Neural progenitor cell (in vitro differentiated cells): ENCODE measurements around the gene DPYD. TPM values are rescaled to one million over a fixed set of nuclear protein-coding genes. Genes with fewer than 3 reads are reported as not detected.
A peak's percentile ranks its signal among the peaks of the same experiment; 100 is the strongest.

Experiments
- DNase-seq: peaks from one replicate; pipeline ENCODE4 v3.0.0-alpha.2; 2016; ENCODE audit warnings: low spot score
- H2AFZ ChIP-seq: fragments of 200-600 bp; sonication (generic); replicated peaks from 2 replicates; pipeline ENCODE4 v1.6.1; 2016; ENCODE audit warnings: antibody characterized with exemption
- H3F3A ChIP-seq: fragments of 200-600 bp; sonication (generic); 2 replicates; pipeline ENCODE4 v1.6.1; 2016; ENCODE audit warnings: antibody characterized with exemption, low read depth
- H3K27ac ChIP-seq: fragments of 200-600 bp; sonication (generic); 2 replicates; pipeline ENCODE4 v1.5.1; 2016; ENCODE audit warnings: mild to moderate bottlenecking
- H3K27me3 ChIP-seq: fragments of 200-600 bp; sonication (generic); 2 replicates; pipeline ENCODE4 v1.6.1; 2016; ENCODE audit warnings: mild to moderate bottlenecking, moderate library complexity
- H3K36me3 ChIP-seq: fragments of 200-600 bp; sonication (generic); 2 replicates; pipeline ENCODE4 v1.5.1; 2016
- H3K4me1 ChIP-seq: fragments of 200-600 bp; sonication (generic); 2 replicates; pipeline ENCODE4 v1.6.1; 2016; ENCODE audit warnings: mixed run types
- H3K4me2 ChIP-seq: fragments of 200-600 bp; sonication (generic); 2 replicates; pipeline ENCODE4 v1.6.1; 2016
- H3K4me3 ChIP-seq: fragments of 200-600 bp; sonication (generic); 2 replicates; pipeline ENCODE4 v1.5.1; 2016
- H3K79me2 ChIP-seq: fragments of 200-600 bp; sonication (generic); 2 replicates; pipeline ENCODE4 v1.6.1; 2016; ENCODE audit warnings: low read depth
- H3K9ac ChIP-seq: fragments of 200-600 bp; sonication (generic); 2 replicates; pipeline ENCODE4 v1.6.1; 2016
- H3K9me3 ChIP-seq: fragments of 200-600 bp; sonication (generic); 2 replicates; pipeline ENCODE4 v1.5.1; 2016; ENCODE audit warnings: low read depth
- H4K20me1 ChIP-seq: fragments of 200-600 bp; sonication (generic); 2 replicates; pipeline ENCODE4 v1.6.1; 2016; ENCODE audit warnings: low read depth
- H3K27ac Mint-ChIP-seq: 3 replicates; pipeline ENCODE4 v1.8.0; 2021; ENCODE audit warnings: mixed read lengths
- H3K27me3 Mint-ChIP-seq: 2 replicates; pipeline ENCODE4 v1.8.0; 2022; ENCODE audit warnings: low read depth, mild to moderate bottlenecking, inconsistent platforms, moderate library complexity, mixed read lengths; ENCODE audit not compliant: insufficient read depth
- H3K36me3 Mint-ChIP-seq: 3 replicates; pipeline ENCODE4 v1.8.0; 2021; ENCODE audit warnings: mixed read lengths
- H3K4me1 Mint-ChIP-seq: 3 replicates; pipeline ENCODE4 v1.8.0; 2021; ENCODE audit warnings: mixed read lengths
- H3K4me3 Mint-ChIP-seq: 3 replicates; pipeline ENCODE4 v1.8.0; 2021; ENCODE audit warnings: mild to moderate bottlenecking, moderate library complexity, mixed read lengths
- H3K9me3 Mint-ChIP-seq: 3 replicates; pipeline ENCODE4 v1.8.0; 2020; ENCODE audit warnings: mixed read lengths
- EZH2 ChIP-seq: fragments of 200-600 bp; sonication (generic); IDR thresholded peaks from 2 replicates; pipeline ENCODE4 v1.6.1; 2017; ENCODE audit warnings: antibody characterized with exemption, mild to moderate bottlenecking, moderate library complexity
- EZH2phosphoT487 ChIP-seq: fragments of 200-600 bp; sonication (generic); IDR thresholded peaks from 2 replicates; pipeline ENCODE4 v1.6.1; 2017; ENCODE audit warnings: antibody characterized with exemption
- total RNA-seq: library from RNA; depleted of rRNA; stranded (reverse); fragments of >200 nt; gene quantifications from 2 replicates; pipeline ENCODE4 v1.2.3, GENCODE V29; 2015; ENCODE audit warnings: low replicate concordance
- TF ChIP-seq, protein P1 (sequence below): fragments of 200-600 bp; sonication (generic); IDR thresholded peaks from 2 replicates; pipeline ENCODE4 v1.5.1; 2017; ENCODE audit warnings: antibody characterized with exemption, mild to moderate bottlenecking

The DPYD gene
- total RNA-seq, 1 donor from 2014 or later: 0.43 TPM

GRCh38 chr1:97204468-97204867 lies 716.4 kb downstream of the DPYD start:
- Mint-ChIP-seq H3K36me3 (no peaks in the 10 kb centered on the region), H3K27me3 (no peaks in the 10 kb centered on the region), H3K4me3 (no peak overlapping the region), H3K4me1 (peaks cover 9% of the 10 kb centered on the region), H3K27ac (no peak overlapping the region), H3K9me3 (no peaks in the 10 kb centered on the region)
- Histone ChIP-seq H3K9me3 (no peaks in the 10 kb centered on the region), H3K9ac (no peak overlapping the region), H3F3A (no peaks in the 10 kb centered on the region), H2AFZ (no peak overlapping the region), H3K4me1 (peaks cover 14% of the 10 kb centered on the region), H3K27ac (no peak overlapping the region), H3K4me2 (no peak overlapping the region), H3K36me3 (no peaks in the 10 kb centered on the region), H4K20me1 (no peaks in the 10 kb centered on the region), H3K27me3 (no peaks in the 10 kb centered on the region), H3K79me2 (no peaks in the 10 kb centered on the region), H3K4me3 (no peak overlapping the region)
- DNase-seq: peak; percentile 2
- TF ChIP-seq, protein P1, sequence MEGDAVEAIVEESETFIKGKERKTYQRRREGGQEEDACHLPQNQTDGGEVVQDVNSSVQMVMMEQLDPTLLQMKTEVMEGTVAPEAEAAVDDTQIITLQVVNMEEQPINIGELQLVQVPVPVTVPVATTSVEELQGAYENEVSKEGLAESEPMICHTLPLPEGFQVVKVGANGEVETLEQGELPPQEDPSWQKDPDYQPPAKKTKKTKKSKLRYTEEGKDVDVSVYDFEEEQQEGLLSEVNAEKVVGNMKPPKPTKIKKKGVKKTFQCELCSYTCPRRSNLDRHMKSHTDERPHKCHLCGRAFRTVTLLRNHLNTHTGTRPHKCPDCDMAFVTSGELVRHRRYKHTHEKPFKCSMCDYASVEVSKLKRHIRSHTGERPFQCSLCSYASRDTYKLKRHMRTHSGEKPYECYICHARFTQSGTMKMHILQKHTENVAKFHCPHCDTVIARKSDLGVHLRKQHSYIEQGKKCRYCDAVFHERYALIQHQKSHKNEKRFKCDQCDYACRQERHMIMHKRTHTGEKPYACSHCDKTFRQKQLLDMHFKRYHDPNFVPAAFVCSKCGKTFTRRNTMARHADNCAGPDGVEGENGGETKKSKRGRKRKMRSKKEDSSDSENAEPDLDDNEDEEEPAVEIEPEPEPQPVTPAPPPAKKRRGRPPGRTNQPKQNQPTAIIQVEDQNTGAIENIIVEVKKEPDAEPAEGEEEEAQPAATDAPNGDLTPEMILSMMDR: no peak
- TF ChIP-seq EZH2 (no peak), EZH2phosphoT487 (no peak)

DNA sequence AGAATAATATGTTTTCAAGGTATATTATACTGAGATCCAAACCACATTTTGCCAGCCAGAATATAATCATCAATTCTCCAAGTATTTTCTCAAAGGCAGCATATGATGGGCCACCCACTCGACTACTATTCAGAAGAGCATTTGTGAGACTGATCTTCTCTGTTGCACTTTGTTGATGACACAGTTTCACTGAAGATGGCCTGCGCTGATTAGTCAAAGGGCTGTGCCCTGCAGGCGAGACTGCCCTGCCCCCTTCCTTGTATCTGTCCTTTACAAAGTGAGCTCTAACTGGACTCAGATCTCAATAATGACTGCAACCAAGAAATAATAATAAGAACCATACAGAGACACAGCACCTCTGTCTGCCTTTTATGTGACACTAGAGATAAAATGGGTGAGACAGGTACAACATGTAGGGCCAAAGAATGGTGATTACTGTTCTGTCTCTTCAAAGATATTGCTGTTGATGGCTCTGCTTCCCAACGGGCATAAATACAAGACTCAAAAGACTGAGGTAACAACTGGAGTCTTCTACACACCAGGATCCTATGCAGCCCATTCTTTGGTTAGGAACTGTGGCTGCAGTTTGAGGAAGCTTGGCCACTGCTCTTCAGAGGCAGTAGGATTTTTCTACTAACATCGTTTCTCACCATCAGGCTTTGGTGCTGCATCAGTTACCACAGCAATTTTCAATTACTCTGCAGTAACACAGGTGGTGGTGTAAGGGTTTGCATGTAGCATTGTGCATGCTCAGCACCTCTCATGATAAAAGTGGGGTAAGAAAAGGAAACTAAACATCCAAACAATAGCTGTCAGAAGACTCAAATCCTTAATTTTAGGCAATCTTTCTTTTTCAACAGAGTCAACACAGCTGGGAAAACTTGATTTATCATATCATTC lies 718.1 kb downstream of the DPYD start:
- DNase-seq: peak; percentile 18
- no peaks in the 10 kb centered on the region for H4K20me1 ChIP-seq
- no peaks in the 10 kb centered on the region for H3K27me3 ChIP-seq
- Mint-ChIP-seq H3K36me3 (no peaks in the 10 kb centered on the region), H3K27me3 (no peaks in the 10 kb centered on the region), H3K27ac (no peak overlapping the region), H3K4me3 (no peak overlapping the region), H3K9me3 (no peaks in the 10 kb centered on the region), H3K4me1 (peaks cover 9% of the 10 kb centered on the region)
- H3K27ac ChIP-seq: no peak overlapping the region
- peak overlapping the region; percentile 77 for H2AFZ ChIP-seq
- no peak overlapping the region for H3K4me3 ChIP-seq
- no peaks in the 10 kb centered on the region for H3K9me3 ChIP-seq
- H3K4me2 ChIP-seq: peak overlapping the region; percentile 31
- no peaks in the 10 kb centered on the region for H3F3A ChIP-seq
- peaks cover 14% of the 10 kb centered on the region for H3K4me1 ChIP-seq
- H3K79me2 ChIP-seq: no peaks in the 10 kb centered on the region
- no peak for TF ChIP-seq EZH2
- TF ChIP-seq, protein P1: no peak
- no peak for TF ChIP-seq EZH2phosphoT487
- H3K9ac ChIP-seq: no peak overlapping the region
- H3K36me3 ChIP-seq: no peaks in the 10 kb centered on the region

GRCh38 chr1:97201641-97202040 lies 719.2 kb downstream of the DPYD start:
- no peaks in the 10 kb centered on the region for H3K36me3 Mint-ChIP-seq
- Histone ChIP-seq H3K36me3 (no peaks in the 10 kb centered on the region), H4K20me1 (no peaks in the 10 kb centered on the region)

More at GRCh38 chr1:97201641-97202040, 719.2 kb downstream of the DPYD start:
- Histone ChIP-seq H3K4me1 (peaks cover 14% of the 10 kb centered on the region), H3K9ac (no peak overlapping the region), H3K4me3 (no peak overlapping the region), H2AFZ (no peak overlapping the region), H3K27ac (no peak overlapping the region), H3K4me2 (no peak overlapping the region), H3F3A (no peaks in the 10 kb centered on the region), H3K79me2 (no peaks in the 10 kb centered on the region), H3K9me3 (no peaks in the 10 kb centered on the region), H3K27me3 (no peaks in the 10 kb centered on the region)
- Mint-ChIP-seq H3K27me3 (no peaks in the 10 kb centered on the region), H3K4me3 (no peak overlapping the region), H3K9me3 (no peaks in the 10 kb centered on the region), H3K27ac (no peak overlapping the region), H3K4me1 (peaks cover 9% of the 10 kb centered on the region)
- TF ChIP-seq EZH2phosphoT487: no peak
- TF ChIP-seq EZH2: no peak
- TF ChIP-seq, protein P1: no peak
- no peak for DNase-seq
